Measurements from ENCODE around the gene TAF12.
A peak's percentile ranks its signal among the peaks of the same experiment; 100 is the strongest.
"Not testable (repeated sequence)": the region's sequence is repeated elsewhere in the genome, so short reads cannot be mapped to it uniquely, and the experiment has no call there.

TAF12 gene

GRCh38 chr1:28586585-28587391 lies 56.1 kb downstream of the TAF12 start:
- DNase-seq (ENCODE audit: extremely low read depth in 1 of 2, low read depth in 1 of 2), result not testable (repeated sequence)

- DNase-seq (ENCODE audit: extremely low read depth in 1 of 2, low read depth in 1 of 2), result no peak
Observed at GRCh38 chr1:28582248-28582615, 60.6 kb downstream of the TAF12 start.

DNA sequence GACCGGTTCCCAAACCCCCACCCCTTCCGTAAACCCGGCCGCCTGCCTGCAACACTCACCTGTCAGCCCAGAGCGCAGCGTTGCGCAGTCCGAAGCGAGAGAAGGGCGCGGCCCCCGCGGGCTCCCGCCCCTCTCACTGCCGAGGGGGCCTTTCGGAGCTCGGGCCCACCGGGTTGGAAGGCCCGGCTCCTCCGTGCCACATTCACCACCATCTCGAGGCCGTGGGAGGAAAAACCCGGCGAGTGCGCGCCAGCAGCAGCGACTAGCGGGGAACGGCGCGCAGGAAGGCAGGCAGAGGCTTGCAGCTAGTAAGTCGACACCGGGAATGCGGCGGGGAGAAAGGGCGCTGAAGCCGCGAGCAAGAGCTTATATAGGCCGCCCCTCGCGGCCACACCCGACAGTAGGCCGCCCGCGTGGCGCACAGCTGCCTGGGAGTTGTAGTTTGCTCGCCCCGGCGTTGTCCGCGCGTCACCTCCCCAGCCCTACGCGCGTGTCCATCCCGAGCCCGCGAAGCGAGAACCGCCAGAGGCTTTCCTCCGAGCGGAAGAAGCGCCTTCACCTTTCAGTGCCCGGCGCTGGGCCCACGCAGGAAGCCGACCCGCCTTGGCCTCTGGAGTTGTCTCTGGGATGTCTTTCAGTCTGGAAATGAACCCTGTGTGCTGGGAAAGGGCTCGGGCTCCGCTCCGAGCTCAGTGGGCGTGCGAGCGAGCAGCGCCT lies 61.2 kb downstream of the TAF12 start:
- peak; percentile 85 to 86 for DNase-seq (ENCODE audit: extremely low read depth in 1 of 2, low read depth in 1 of 2)

DNA sequence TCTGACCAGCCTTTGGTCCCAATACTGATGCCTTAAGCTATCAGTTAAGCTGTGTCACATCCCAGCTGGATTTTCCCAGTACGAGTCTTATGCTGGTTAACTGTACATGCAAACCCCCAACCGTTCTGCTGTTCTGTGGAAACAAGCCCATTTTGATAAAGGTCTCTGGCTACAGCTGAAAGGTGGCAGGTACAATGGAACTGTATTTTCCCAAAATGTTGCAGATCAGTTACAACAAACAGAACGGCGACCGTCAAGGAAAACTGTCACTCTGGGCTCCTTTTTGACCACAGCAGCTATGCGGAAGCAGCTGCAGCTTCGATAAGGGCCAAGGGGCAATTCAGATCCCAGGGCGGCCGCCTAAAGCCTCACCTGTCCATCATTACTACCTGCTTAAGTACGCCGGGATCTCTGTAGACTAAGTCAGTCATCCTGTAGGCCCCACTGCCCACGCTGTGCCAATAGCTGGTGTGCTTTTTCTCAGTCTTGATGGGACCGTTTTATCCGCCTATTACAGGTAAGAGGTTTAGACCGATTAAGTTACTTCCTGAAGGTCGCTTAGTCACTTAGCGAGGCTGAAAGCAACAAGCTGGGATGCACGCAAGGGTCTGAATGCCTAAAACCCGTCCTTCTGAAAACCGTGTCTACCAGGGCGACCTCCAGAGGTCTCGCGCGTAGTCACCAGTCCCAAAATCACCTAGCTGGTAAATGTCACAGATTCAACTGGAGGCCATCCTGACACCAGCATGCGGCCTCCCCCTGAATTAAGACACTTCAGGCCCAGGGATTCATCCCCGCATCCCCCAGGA lies 61.9 kb downstream of the TAF12 start:
- DNase-seq (ENCODE audit: extremely low read depth in 1 of 2, low read depth in 1 of 2), result peak in 1 of 2 donors; percentile 32

GRCh38 chr1:28579401-28579800 lies 63.5 kb downstream of the TAF12 start:
- DNase-seq (ENCODE audit: extremely low read depth in 1 of 2, low read depth in 1 of 2), result no peak

GRCh38 chr1:28578696-28579218 lies 64.1 kb downstream of the TAF12 start:
- DNase-seq (ENCODE audit: extremely low read depth in 1 of 2, low read depth in 1 of 2), result no peak

GRCh38 chr1:28577738-28578536 lies 64.9 kb downstream of the TAF12 start:
- no peak for DNase-seq (ENCODE audit: extremely low read depth in 1 of 2, low read depth in 1 of 2)

- no peak for DNase-seq (ENCODE audit: extremely low read depth in 1 of 2, low read depth in 1 of 2)
Observed at GRCh38 chr1:28577052-28577678, 65.7 kb downstream of the TAF12 start.

GRCh38 chr1:28573564-28573963 lies 69.3 kb downstream of the TAF12 start:
- DNase-seq (ENCODE audit: extremely low read depth in 1 of 2, low read depth in 1 of 2), result no peak

DNA sequence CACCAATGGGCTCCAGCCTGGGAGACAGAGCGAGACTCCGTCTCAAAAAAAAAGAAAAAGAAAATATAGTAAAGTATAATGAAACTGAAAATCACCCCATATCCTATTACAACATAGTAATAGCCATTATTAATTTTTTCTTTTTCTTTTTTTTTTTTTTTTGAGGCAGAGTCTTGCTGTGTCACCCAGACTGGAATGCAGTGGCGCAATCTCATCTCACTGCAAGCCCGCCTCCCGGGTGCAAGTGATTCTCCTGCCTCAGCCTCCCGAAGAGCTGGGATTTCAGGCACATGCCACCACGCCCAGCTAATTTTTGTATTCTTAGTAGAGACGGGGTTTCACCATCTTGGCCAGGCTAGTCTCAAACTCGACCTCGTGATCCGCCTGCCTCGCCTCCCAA lies 70.0 kb downstream of the TAF12 start:
- DNase-seq (ENCODE audit: extremely low read depth in 1 of 2, low read depth in 1 of 2), result not testable (repeated sequence)

DNA sequence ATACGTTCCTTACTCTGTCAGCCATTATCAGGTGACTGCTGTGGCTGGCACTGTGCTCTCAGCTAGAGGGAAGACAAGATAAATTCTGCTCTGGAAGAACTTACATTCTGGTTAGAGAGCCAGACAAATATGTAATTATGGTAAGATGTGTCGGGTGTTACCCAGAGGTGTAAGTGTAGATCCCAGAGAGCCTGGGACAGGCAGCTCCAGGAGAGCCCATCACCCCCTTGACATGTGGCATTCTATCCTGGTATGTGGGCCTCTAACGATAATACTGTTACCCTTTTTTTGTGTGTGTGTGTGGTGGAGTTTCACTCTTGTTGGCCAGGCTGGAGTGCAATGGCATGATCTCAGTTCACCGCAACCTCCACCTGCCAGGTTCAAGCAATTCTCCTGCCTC lies 71.0 kb downstream of the TAF12 start:
- DNase-seq (ENCODE audit: extremely low read depth in 1 of 2, low read depth in 1 of 2), result no peak

GRCh38 chr1:28566931-28567330 lies 75.9 kb downstream of the TAF12 start:
- no peak for DNase-seq (ENCODE audit: extremely low read depth in 1 of 2, low read depth in 1 of 2)

DNA sequence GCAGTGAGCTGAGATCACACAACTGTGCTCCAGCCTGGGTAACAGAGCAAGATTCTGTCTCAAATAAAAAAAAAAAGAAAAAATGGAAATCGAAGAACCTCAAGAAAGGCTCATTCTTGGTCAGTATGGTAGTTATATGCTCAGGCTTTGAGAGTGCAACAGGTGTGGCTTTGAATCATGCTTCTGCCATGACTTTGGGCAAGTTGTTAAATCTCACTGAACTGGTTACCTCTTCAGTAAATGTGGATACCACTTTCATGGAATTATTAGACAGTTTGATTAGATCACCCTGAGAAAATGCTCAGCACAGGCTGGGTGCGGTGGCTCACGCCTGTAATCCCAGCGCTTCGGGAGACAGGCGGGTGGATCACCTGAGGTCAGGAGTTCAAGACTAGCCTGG lies 77.1 kb downstream of the TAF12 start:
- no peak for DNase-seq (ENCODE audit: extremely low read depth in 1 of 2, low read depth in 1 of 2)

DNA sequence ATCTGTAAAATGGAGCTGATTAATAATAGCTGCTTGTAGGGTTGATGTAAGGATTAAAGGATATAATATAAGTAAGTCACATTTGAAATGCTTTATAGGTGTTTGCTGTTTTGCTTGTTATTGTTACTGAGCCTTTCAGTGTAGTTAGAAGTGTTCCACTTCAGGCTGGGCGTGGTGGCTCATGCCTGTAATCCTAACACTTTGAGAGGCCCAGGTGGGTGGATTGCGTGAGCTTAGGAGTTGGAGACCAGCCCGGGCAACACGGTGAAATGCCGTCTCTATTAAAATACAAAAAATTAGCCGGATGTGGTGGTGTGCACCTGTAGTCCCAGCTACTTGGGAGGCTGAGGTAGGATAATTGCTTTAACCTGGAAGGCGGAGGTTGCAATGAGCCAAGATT lies 77.8 kb downstream of the TAF12 start:
- DNase-seq (ENCODE audit: extremely low read depth in 1 of 2, low read depth in 1 of 2), result no peak

DNA sequence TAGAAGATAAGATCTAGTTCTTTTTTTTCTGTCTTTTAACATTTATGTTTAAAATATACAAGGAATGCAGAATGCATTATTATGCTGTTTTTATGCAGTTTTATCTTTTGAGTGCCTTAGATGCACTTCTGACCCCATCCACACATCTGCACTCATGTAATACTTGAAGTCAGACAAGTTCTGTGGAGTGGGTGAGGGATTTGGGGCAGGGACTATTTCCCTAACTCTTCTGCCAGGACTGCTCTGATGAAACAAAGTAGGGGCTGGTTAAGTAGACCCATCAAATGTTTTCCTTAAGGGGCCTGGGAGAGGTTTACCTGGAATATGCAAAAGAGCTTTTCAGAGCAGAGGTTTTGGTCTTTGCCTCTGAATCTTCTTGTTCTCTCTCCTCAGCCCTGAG lies 78.6 kb downstream of the TAF12 start:
- DNase-seq (ENCODE audit: extremely low read depth in 1 of 2, low read depth in 1 of 2), result no peak

DNA sequence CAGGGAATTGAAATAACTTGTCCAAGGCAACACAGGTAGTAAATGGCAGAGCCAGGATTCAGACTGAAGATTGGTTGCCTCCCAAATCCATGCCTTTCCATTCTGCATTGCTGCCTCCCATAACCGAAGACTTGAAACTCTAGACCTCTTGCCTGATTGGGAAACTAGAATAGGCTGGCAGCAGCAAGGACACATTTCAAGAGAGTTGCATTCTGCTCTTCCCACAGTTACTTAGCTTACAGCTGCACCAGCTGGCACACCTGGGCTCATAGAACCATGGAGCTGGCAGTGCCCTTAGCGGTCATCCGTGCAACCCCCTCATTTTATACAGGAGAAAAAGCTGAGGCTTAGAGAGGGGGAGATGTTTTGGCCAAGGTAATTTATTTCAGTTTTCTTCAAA lies 82.0 kb downstream of the TAF12 start:
- DNase-seq (ENCODE audit: extremely low read depth in 1 of 2, low read depth in 1 of 2), result no peak

Data from activated CD8-positive, alpha-beta memory T cell treated with anti-CD3 and anti-CD28 coated beads for 1 hour (primary cell).